IMR-90 (cell line): ENCODE data around the gene MAGEF1.

ENCODE experiments used
- BHLHE40 ChIP-seq: fragments of 150-350 bp; IDR thresholded peaks from 2 replicates; pipeline ENCODE4 v1.6.1; 2016; ENCODE audit warnings: mild to moderate bottlenecking, low read depth, low read length
- CEBPB ChIP-seq: IDR thresholded peaks from 2 replicates; pipeline ENCODE4 v1.6.1; 2012; ENCODE audit warnings: low read depth, low read length, improper control_type of control experiment
- FOS ChIP-seq: fragments of 150-350 bp; IDR thresholded peaks from 2 replicates; pipeline ENCODE4 v1.6.1; 2016; ENCODE audit warnings: low read depth, low read length
- MXI1 ChIP-seq: IDR thresholded peaks from 2 replicates; pipeline ENCODE4 v1.6.1; 2012; ENCODE audit warnings: low read depth, mild to moderate bottlenecking, low read length, moderate library complexity, borderline replicate concordance
- POLR2A ChIP-seq: IDR thresholded peaks from 2 replicates; pipeline ENCODE4 v1.6.1; 2012; ENCODE audit warnings: mild to moderate bottlenecking, low read depth, low read length
- RCOR1 ChIP-seq: IDR thresholded peaks from 2 replicates; pipeline ENCODE4 v1.6.1; 2012; ENCODE audit warnings: mild to moderate bottlenecking, low read length, improper control_type of control experiment; ENCODE audit not compliant: insufficient replicate concordance
- SMC3 ChIP-seq: fragments of 150-350 bp; IDR thresholded peaks from 2 replicates; pipeline ENCODE4 v1.6.1; 2016; ENCODE audit warnings: low read depth, mild to moderate bottlenecking, antibody characterized with exemption, low read length, moderate library complexity
- TF ChIP-seq, protein P1 (sequence below): conservative IDR thresholded peaks from 2 replicates; pipeline ENCODE4 v1.5.1; 2012; ENCODE audit warnings: mild to moderate bottlenecking, low read depth, low read length, improper control_type of control experiment

GRCh38 chr3:184757022-184757651, 45.3 kb upstream of the MAGEF1 start:
- TF ChIP-seq, protein P1, sequence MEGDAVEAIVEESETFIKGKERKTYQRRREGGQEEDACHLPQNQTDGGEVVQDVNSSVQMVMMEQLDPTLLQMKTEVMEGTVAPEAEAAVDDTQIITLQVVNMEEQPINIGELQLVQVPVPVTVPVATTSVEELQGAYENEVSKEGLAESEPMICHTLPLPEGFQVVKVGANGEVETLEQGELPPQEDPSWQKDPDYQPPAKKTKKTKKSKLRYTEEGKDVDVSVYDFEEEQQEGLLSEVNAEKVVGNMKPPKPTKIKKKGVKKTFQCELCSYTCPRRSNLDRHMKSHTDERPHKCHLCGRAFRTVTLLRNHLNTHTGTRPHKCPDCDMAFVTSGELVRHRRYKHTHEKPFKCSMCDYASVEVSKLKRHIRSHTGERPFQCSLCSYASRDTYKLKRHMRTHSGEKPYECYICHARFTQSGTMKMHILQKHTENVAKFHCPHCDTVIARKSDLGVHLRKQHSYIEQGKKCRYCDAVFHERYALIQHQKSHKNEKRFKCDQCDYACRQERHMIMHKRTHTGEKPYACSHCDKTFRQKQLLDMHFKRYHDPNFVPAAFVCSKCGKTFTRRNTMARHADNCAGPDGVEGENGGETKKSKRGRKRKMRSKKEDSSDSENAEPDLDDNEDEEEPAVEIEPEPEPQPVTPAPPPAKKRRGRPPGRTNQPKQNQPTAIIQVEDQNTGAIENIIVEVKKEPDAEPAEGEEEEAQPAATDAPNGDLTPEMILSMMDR = no peak
- TF ChIP-seq SMC3 (no peak), POLR2A (peak; percentile 5; the same call in 1 of the 2 replicates), FOS (peak; percentile 60), RCOR1 (no peak), MXI1 (no peak), CEBPB (peak; percentile 66), BHLHE40 (peak; percentile 26; the same call in 1 of the 2 replicates)
